Skeletal muscle satellite cell (primary cell): Measurements from ENCODE around the gene ADAM10. TPM values are rescaled to one million over a fixed set of nuclear protein-coding genes. Genes with fewer than 3 reads are reported as not detected.

Source experiments
- H3K27me3 ChIP-seq: 2 replicates; pipeline ENCODE4 v1.7.0; 2013; ENCODE audit warnings: low read length; ENCODE audit not compliant: control insufficient read depth, insufficient read depth
- H3K36me3 ChIP-seq: 2 replicates; pipeline ENCODE4 v1.7.0; 2013; ENCODE audit warnings: mild to moderate bottlenecking, control low read depth, low read length; ENCODE audit not compliant: insufficient read depth
- H3K4me1 ChIP-seq: 2 replicates; pipeline ENCODE4 v1.7.0; 2013; ENCODE audit warnings: low read length; ENCODE audit not compliant: control insufficient read depth, insufficient read depth
- H3K4me2 ChIP-seq: 2 replicates; pipeline ENCODE4 v1.7.0; 2013; ENCODE audit warnings: mild to moderate bottlenecking, low read length
- H3K4me3 ChIP-seq: 2 replicates; pipeline ENCODE4 v1.7.0; 2013; ENCODE audit warnings: low read length
- H3K9ac ChIP-seq: 2 replicates; pipeline ENCODE4 v1.7.0; 2013; ENCODE audit warnings: mild to moderate bottlenecking, low read depth, low read length, moderate library complexity
- H3K9me3 ChIP-seq: replicated peaks from 2 replicates; pipeline ENCODE4 v1.7.0; 2013; ENCODE audit warnings: mild to moderate bottlenecking, control low read depth, low read length
- total RNA-seq: library from RNA; depleted of rRNA; stranded (reverse); fragments of >200 nt; gene quantifications from 2 replicates; pipeline ENCODE4 v1.2.3, GENCODE V29; 2012; rRNA removed

Gene ADAM10
- total RNA-seq: 55.5 and 77.6 TPM in 2 replicates

GRCh38 chr15:58749532-58750337, at the start of gene ADAM10:
TSS of gene ADAM10 (minus strand) at chr15:58749707. CDS start at chr15:58749534, 173 bp downstream.
- no peaks in the 10 kb centered on the region for H3K27me3 ChIP-seq
- H3K4me3 ChIP-seq: peak within 1 kb of the TSS; percentile 99
- peak within 1 kb of the TSS; percentile 92 for H3K4me2 ChIP-seq
- no peaks in the 10 kb centered on the region for H3K9me3 ChIP-seq
- peaks cover 23% of the 10 kb centered on the region for H3K4me1 ChIP-seq
- H3K36me3 ChIP-seq: no peaks in the 10 kb centered on the region
- peak within 1 kb of the TSS; percentile 97 for H3K9ac ChIP-seq

- Histone ChIP-seq H3K4me1 (no peaks in the 10 kb centered on the region), H3K36me3 (no peaks in the 10 kb centered on the region), H3K9me3 (no peaks in the 10 kb centered on the region), H3K4me2 (no peak overlapping the region), H3K4me3 (no peak overlapping the region), H3K27me3 (no peaks in the 10 kb centered on the region), H3K9ac (no peak overlapping the region)
Observed at GRCh38 chr15:58797505-58797904, 48.0 kb upstream of the ADAM10 start.

GRCh38 chr15:58795825-58796224, 46.3 kb upstream of the ADAM10 start:
- H3K4me3 ChIP-seq: no peak overlapping the region
- H3K27me3 ChIP-seq: no peaks in the 10 kb centered on the region
- H3K9me3 ChIP-seq: no peaks in the 10 kb centered on the region
- H3K4me1 ChIP-seq: no peaks in the 10 kb centered on the region
- no peak overlapping the region for H3K4me2 ChIP-seq
- H3K36me3 ChIP-seq: no peaks in the 10 kb centered on the region
- no peak overlapping the region for H3K9ac ChIP-seq

- Histone ChIP-seq H3K4me3 (no peak overlapping the region), H3K9me3 (no peaks in the 10 kb centered on the region), H3K36me3 (peaks cover 4% of the 10 kb centered on the region), H3K4me1 (no peaks in the 10 kb centered on the region), H3K27me3 (no peaks in the 10 kb centered on the region), H3K9ac (no peak overlapping the region), H3K4me2 (no peak overlapping the region)
Observed at GRCh38 chr15:58793862-58794261, 44.4 kb upstream of the ADAM10 start.

GRCh38 chr15:58788056-58788710, 38.7 kb upstream of the ADAM10 start:
- Histone ChIP-seq H3K9ac (no peak overlapping the region), H3K4me1 (no peaks in the 10 kb centered on the region), H3K36me3 (peaks cover 4% of the 10 kb centered on the region), H3K9me3 (no peaks in the 10 kb centered on the region), H3K4me2 (no peak overlapping the region), H3K4me3 (no peak overlapping the region), H3K27me3 (no peaks in the 10 kb centered on the region)

- Histone ChIP-seq H3K27me3 (no peaks in the 10 kb centered on the region), H3K4me3 (no peak overlapping the region), H3K36me3 (peaks cover under 1% of the 10 kb centered on the region), H3K9ac (no peak overlapping the region), H3K4me2 (peak overlapping the region; percentile 42), H3K9me3 (no peaks in the 10 kb centered on the region), H3K4me1 (no peaks in the 10 kb centered on the region)
Observed at GRCh38 chr15:58785355-58785754, 35.8 kb upstream of the ADAM10 start.

- no peaks in the 10 kb centered on the region for H3K4me1 ChIP-seq
- no peaks in the 10 kb centered on the region for H3K27me3 ChIP-seq
- no peak overlapping the region for H3K4me2 ChIP-seq
- H3K36me3 ChIP-seq: peaks cover 4% of the 10 kb centered on the region
- H3K9me3 ChIP-seq: no peaks in the 10 kb centered on the region
- H3K9ac ChIP-seq: no peak overlapping the region
- no peak overlapping the region for H3K4me3 ChIP-seq
Observed at GRCh38 chr15:58779554-58779953, 30.0 kb upstream of the ADAM10 start.

- Histone ChIP-seq H3K9me3 (no peaks in the 10 kb centered on the region), H3K36me3 (peaks cover 4% of the 10 kb centered on the region), H3K4me3 (no peak overlapping the region), H3K27me3 (no peaks in the 10 kb centered on the region), H3K9ac (no peak overlapping the region), H3K4me2 (no peak overlapping the region), H3K4me1 (peaks cover 14% of the 10 kb centered on the region)
Observed at GRCh38 chr15:58777107-58777506, 27.6 kb upstream of the ADAM10 start.

- no peak overlapping the region for H3K4me2 ChIP-seq
- H3K27me3 ChIP-seq: no peaks in the 10 kb centered on the region
- H3K9me3 ChIP-seq: no peaks in the 10 kb centered on the region
- H3K36me3 ChIP-seq: peaks cover 4% of the 10 kb centered on the region
- H3K4me3 ChIP-seq: no peak overlapping the region
- no peak overlapping the region for H3K9ac ChIP-seq
- peaks cover 14% of the 10 kb centered on the region for H3K4me1 ChIP-seq
Observed at GRCh38 chr15:58775402-58775801, 25.9 kb upstream of the ADAM10 start.

GRCh38 chr15:58773024-58773423, 23.5 kb upstream of the ADAM10 start:
- Histone ChIP-seq H3K9ac (peak overlapping the region; percentile 90), H3K4me1 (peaks cover 20% of the 10 kb centered on the region)

GRCh38 chr15:58771621-58772250, 22.2 kb upstream of the ADAM10 start:
- no peaks in the 10 kb centered on the region for H3K27me3 ChIP-seq
- no peaks in the 10 kb centered on the region for H3K36me3 ChIP-seq
- H3K4me3 ChIP-seq: peak overlapping the region; percentile 97
- H3K4me2 ChIP-seq: peak overlapping the region; percentile 93
- H3K9ac ChIP-seq: peak overlapping the region; percentile 90
- H3K9me3 ChIP-seq: no peaks in the 10 kb centered on the region
- peaks cover 20% of the 10 kb centered on the region for H3K4me1 ChIP-seq

More at GRCh38 chr15:58773024-58773423, 23.5 kb upstream of the ADAM10 start:
- Histone ChIP-seq H3K36me3 (no peaks in the 10 kb centered on the region), H3K4me3 (peak overlapping the region; percentile 97), H3K4me2 (peak overlapping the region; percentile 93), H3K27me3 (no peaks in the 10 kb centered on the region), H3K9me3 (no peaks in the 10 kb centered on the region)
